ENCODE results near the gene MAPK8. TPM values are rescaled to one million over a fixed set of nuclear protein-coding genes. Genes with fewer than 3 reads are reported as not detected.
A peak's percentile ranks its signal among the peaks of the same experiment; 100 is the strongest.

The MAPK8 gene
- total RNA-seq, 1 donor from 2014 or later: 57.1 TPM

GRCh38 chr10:48300556-48300955 is 5.9 kb upstream of the MAPK8 start:
- Mint-ChIP-seq H3K27me3 (ENCODE audit: unreplicated experiment) (peaks cover 33% of the 10 kb centered on the region), H3K4me1 (ENCODE audit: unreplicated experiment) (peaks cover 4% of the 10 kb centered on the region), H3K36me3 (ENCODE audit: unreplicated experiment) (no peaks in the 10 kb centered on the region), H3K27ac (ENCODE audit: unreplicated experiment) (no peak overlapping the region), H3K9me3 (ENCODE audit: unreplicated experiment) (no peaks in the 10 kb centered on the region), H3K4me3 (ENCODE audit: unreplicated experiment) (no peak overlapping the region)
- no peak for TF ChIP-seq CTCF (IDR thresholded peaks at IDR 0.05)
- DNase-seq (ENCODE audit: extremely low spot score, unreplicated experiment): no peak

GRCh38 chr10:48302515-48303476 is 3.7 kb upstream of the MAPK8 start:
- H3K27me3 Mint-ChIP-seq (ENCODE audit: unreplicated experiment): peaks cover 33% of the 10 kb centered on the region
- no peak overlapping the region for H3K27ac Mint-ChIP-seq (ENCODE audit: unreplicated experiment)
- no peak overlapping the region for H3K4me3 Mint-ChIP-seq (ENCODE audit: unreplicated experiment)
- no peaks in the 10 kb centered on the region for H3K36me3 Mint-ChIP-seq (ENCODE audit: unreplicated experiment)
- peaks cover 11% of the 10 kb centered on the region for H3K4me1 Mint-ChIP-seq (ENCODE audit: unreplicated experiment)
- no peaks in the 10 kb centered on the region for H3K9me3 Mint-ChIP-seq (ENCODE audit: unreplicated experiment)
- TF ChIP-seq CTCF (IDR thresholded peaks at IDR 0.05): no peak
- DNase-seq (ENCODE audit: extremely low spot score, unreplicated experiment): no peak

- H3K27me3 Mint-ChIP-seq (ENCODE audit: unreplicated experiment): peaks cover 17% of the 10 kb centered on the region
- TF ChIP-seq CTCF (IDR thresholded peaks at IDR 0.05): no peak
- peak overlapping the region; percentile 74 for H3K4me3 Mint-ChIP-seq (ENCODE audit: unreplicated experiment)
- peak overlapping the region; percentile 69 for H3K27ac Mint-ChIP-seq (ENCODE audit: unreplicated experiment)
- DNase-seq (ENCODE audit: extremely low spot score, unreplicated experiment): no peak
- H3K36me3 Mint-ChIP-seq (ENCODE audit: unreplicated experiment): no peaks in the 10 kb centered on the region
- H3K4me1 Mint-ChIP-seq (ENCODE audit: unreplicated experiment): peaks cover 25% of the 10 kb centered on the region
- no peaks in the 10 kb centered on the region for H3K9me3 Mint-ChIP-seq (ENCODE audit: unreplicated experiment)
These were observed 592 bp upstream of the MAPK8 start for GRCh38 chr10:48305905-48306264.

- Mint-ChIP-seq H3K9me3 (ENCODE audit: unreplicated experiment) (no peaks in the 10 kb centered on the region), H3K4me1 (ENCODE audit: unreplicated experiment) (peaks cover 21% of the 10 kb centered on the region), H3K36me3 (ENCODE audit: unreplicated experiment) (no peaks in the 10 kb centered on the region), H3K4me3 (ENCODE audit: unreplicated experiment) (peak overlapping the region; percentile 77), H3K27ac (ENCODE audit: unreplicated experiment) (peak overlapping the region; percentile 53), H3K27me3 (ENCODE audit: unreplicated experiment) (peaks cover 16% of the 10 kb centered on the region)
- no peak for TF ChIP-seq CTCF (IDR thresholded peaks at IDR 0.05)
- no peak for DNase-seq (ENCODE audit: extremely low spot score, unreplicated experiment)
These were observed 613 bp downstream of the MAPK8 start for GRCh38 chr10:48306870-48307710.

GRCh38 chr10:48307711-48308018 is 1.2 kb downstream of the MAPK8 start:
- DNase-seq (ENCODE audit: extremely low spot score, unreplicated experiment): no peak
- peaks cover 21% of the 10 kb centered on the region for H3K4me1 Mint-ChIP-seq (ENCODE audit: unreplicated experiment)
- H3K9me3 Mint-ChIP-seq (ENCODE audit: unreplicated experiment): no peaks in the 10 kb centered on the region
- H3K4me3 Mint-ChIP-seq (ENCODE audit: unreplicated experiment): peak overlapping the region; percentile 77
- peak overlapping the region; percentile 53 for H3K27ac Mint-ChIP-seq (ENCODE audit: unreplicated experiment)
- H3K27me3 Mint-ChIP-seq (ENCODE audit: unreplicated experiment): peaks cover 15% of the 10 kb centered on the region
- no peak for TF ChIP-seq CTCF (IDR thresholded peaks at IDR 0.05)
- no peaks in the 10 kb centered on the region for H3K36me3 Mint-ChIP-seq (ENCODE audit: unreplicated experiment)
